Type B pancreatic cell (in vitro differentiated cells): ENCODE results near the gene DMKN. TPM values are rescaled to one million over a fixed set of nuclear protein-coding genes. Genes with fewer than 3 reads are reported as not detected.
A peak's percentile ranks its signal among the peaks of the same experiment; 100 is the strongest.

Source experiments
- DNase-seq: peaks from one replicate; pipeline ENCODE4 v3.0.0; 2021; ENCODE audit warnings: mixed read lengths; ENCODE audit not compliant: unreplicated experiment; ENCODE audit errors: extremely low spot score
- H3K27ac Mint-ChIP-seq: 2 replicates; pipeline ENCODE4 v1.8.0; 2021; ENCODE audit warnings: mild to moderate bottlenecking, mixed read lengths
- H3K27me3 Mint-ChIP-seq: 2 replicates; pipeline ENCODE4 v1.8.0; 2021; ENCODE audit warnings: mixed read lengths
- H3K36me3 Mint-ChIP-seq: 2 replicates; pipeline ENCODE4 v1.8.0; 2021; ENCODE audit warnings: mixed read lengths
- H3K4me1 Mint-ChIP-seq: one replicate; pipeline ENCODE4 v1.8.0; 2021; ENCODE audit warnings: mixed read lengths; ENCODE audit not compliant: unreplicated experiment
- H3K4me3 Mint-ChIP-seq: 2 replicates; pipeline ENCODE4 v1.8.0; 2021; ENCODE audit warnings: mild to moderate bottlenecking, mixed read lengths
- H3K9me3 Mint-ChIP-seq: 2 replicates; pipeline ENCODE4 v1.8.0; 2021; ENCODE audit warnings: mixed read lengths
- CTCF ChIP-seq: fragments of 200-600 bp; sonication (generic); conservative IDR thresholded peaks from 2 replicates; pipeline ENCODE4 v1.5.0; 2021; ENCODE audit warnings: antibody characterized with exemption, mild to moderate bottlenecking
- total RNA-seq: library from RNA; stranded (reverse); gene quantifications from 2 replicates; pipeline ENCODE4 v1.2.1, GENCODE V29; 2021; ENCODE audit warnings: low replicate concordance

DMKN gene
- total RNA-seq, 1 donor from 2014 or later: 70.9 TPM

- Mint-ChIP-seq H3K4me1 (no peaks in the 10 kb centered on the region), H3K4me3 (no peak overlapping the region), H3K9me3 (no peaks in the 10 kb centered on the region), H3K27me3 (peaks cover 3% of the 10 kb centered on the region), H3K27ac (no peak overlapping the region), H3K36me3 (no peaks in the 10 kb centered on the region)
- DNase-seq: no peak
- no peak for TF ChIP-seq CTCF
These were observed 16.0 kb downstream of the DMKN start for GRCh38 chr19:35497406-35497805.

GRCh38 chr19:35495107-35496064, 18.1 kb downstream of the DMKN start:
- peak; percentile 92 for TF ChIP-seq CTCF
- H3K27ac Mint-ChIP-seq: peak overlapping the region; percentile 53
- H3K27me3 Mint-ChIP-seq: peaks cover 12% of the 10 kb centered on the region
- DNase-seq: no peak
- no peaks in the 10 kb centered on the region for H3K36me3 Mint-ChIP-seq
- no peaks in the 10 kb centered on the region for H3K9me3 Mint-ChIP-seq
- no peaks in the 10 kb centered on the region for H3K4me1 Mint-ChIP-seq
- H3K4me3 Mint-ChIP-seq: peak overlapping the region; percentile 44

- no peak for DNase-seq
- H3K9me3 Mint-ChIP-seq: no peaks in the 10 kb centered on the region
- TF ChIP-seq CTCF: no peak
- peaks cover 16% of the 10 kb centered on the region for H3K27me3 Mint-ChIP-seq
- no peaks in the 10 kb centered on the region for H3K36me3 Mint-ChIP-seq
- H3K27ac Mint-ChIP-seq: no peak overlapping the region
- H3K4me1 Mint-ChIP-seq: no peaks in the 10 kb centered on the region
- no peak overlapping the region for H3K4me3 Mint-ChIP-seq
These were observed 19.5 kb downstream of the DMKN start for GRCh38 chr19:35493971-35494370.

GRCh38 chr19:35491836-35492360, 21.6 kb downstream of the DMKN start:
- DNase-seq: no peak
- Mint-ChIP-seq H3K4me1 (no peaks in the 10 kb centered on the region), H3K4me3 (no peak overlapping the region), H3K36me3 (no peaks in the 10 kb centered on the region), H3K27ac (peak overlapping the region; percentile 24), H3K27me3 (peaks cover 22% of the 10 kb centered on the region), H3K9me3 (no peaks in the 10 kb centered on the region)
- TF ChIP-seq CTCF: no peak

- Mint-ChIP-seq H3K4me3 (no peak within 1 kb of the TSS), H3K9me3 (no peaks in the 10 kb centered on the region), H3K27me3 (peaks cover 26% of the 10 kb centered on the region), H3K27ac (no peak within 1 kb of the TSS), H3K36me3 (no peaks in the 10 kb centered on the region), H3K4me1 (no peaks in the 10 kb centered on the region)
- no peak for DNase-seq
- TF ChIP-seq CTCF: no peak
These were observed 23.1 kb downstream of the DMKN start, which contains the start of gene KRTDAP for GRCh38 chr19:35490364-35490763. Gene KRTDAP, minus strand, starts transcription at chr19:35490464. Its CDS starts 22 bp downstream, at chr19:35490442.
